NB4 (cell line): ENCODE measurements around the gene PTGES2.

Experiments used
- CTCF ChIP-seq: IDR thresholded peaks from one replicate; pipeline ENCODE4 v1.5.1; 2012; ENCODE audit warnings: low read depth, low read length
- MYC ChIP-seq: IDR thresholded peaks from 2 replicates; pipeline ENCODE4 v1.6.1; 2011; ENCODE audit warnings: low read depth, low read length
- POLR2A ChIP-seq: IDR thresholded peaks from 2 replicates; pipeline ENCODE4 v1.6.1; 2011; ENCODE audit warnings: mild to moderate bottlenecking; ENCODE audit not compliant: insufficient read length; ENCODE audit errors: extremely low read depth
- TF ChIP-seq, protein P1 (sequence below): IDR thresholded peaks from 2 replicates; pipeline ENCODE4 v1.6.1; 2011; ENCODE audit warnings: low read depth, low read length

DNA sequence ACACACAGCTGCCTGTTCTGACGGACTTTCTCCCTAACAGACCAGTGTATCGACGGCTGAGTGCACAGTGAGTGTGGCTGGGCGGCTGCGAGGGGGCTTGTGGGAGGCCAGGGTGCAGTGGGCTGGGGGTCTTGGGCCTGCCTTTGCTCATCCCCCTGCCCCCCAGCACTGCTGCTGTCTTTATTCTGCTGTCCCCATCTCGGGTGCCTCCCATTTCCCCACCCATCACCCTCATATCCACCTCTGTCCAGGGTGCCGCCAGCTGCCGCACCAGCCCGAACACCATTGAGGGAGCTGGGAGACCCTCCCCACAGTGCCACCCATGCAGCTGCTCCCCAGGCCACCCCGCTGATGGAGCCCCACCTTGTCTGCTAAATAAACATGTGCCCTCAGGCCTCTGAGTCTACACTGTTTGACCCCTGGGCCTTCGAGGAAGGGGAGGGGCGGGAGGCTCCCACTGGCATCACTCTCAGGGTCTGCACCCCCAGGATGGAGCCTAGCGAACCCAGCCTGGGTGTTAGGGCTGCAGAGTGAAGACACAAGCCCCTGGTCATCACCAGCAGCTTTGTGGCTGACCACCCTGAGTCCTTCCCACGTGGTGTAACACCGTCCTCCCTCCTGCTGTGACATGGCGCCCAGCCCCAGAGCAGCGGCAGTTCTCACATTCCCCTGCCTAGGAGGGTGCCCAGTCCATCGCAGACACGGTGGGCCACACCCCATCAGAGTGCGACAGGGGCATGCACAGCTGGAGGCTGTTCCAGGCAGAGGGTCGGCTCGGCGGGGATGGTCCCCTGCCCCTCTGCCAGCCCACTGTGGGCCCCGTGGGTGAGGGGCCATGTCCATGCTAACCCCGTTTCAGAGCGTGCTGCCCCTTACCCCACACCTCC lies 25.8 kb upstream of the PTGES2 start:
- TF ChIP-seq POLR2A (no peak), CTCF (no peak), MYC (no peak)
- TF ChIP-seq, protein P1, sequence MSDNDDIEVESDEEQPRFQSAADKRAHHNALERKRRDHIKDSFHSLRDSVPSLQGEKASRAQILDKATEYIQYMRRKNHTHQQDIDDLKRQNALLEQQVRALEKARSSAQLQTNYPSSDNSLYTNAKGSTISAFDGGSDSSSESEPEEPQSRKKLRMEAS = no peak
